ENCODE data around the gene CHPF. TPM values are rescaled to one million over a fixed set of nuclear protein-coding genes. Genes with fewer than 3 reads are reported as not detected.

Gene CHPF
- total and polyA plus RNA-seq, 4 donors, result 26.5 to 135 (median 58.2) TPM

DNA sequence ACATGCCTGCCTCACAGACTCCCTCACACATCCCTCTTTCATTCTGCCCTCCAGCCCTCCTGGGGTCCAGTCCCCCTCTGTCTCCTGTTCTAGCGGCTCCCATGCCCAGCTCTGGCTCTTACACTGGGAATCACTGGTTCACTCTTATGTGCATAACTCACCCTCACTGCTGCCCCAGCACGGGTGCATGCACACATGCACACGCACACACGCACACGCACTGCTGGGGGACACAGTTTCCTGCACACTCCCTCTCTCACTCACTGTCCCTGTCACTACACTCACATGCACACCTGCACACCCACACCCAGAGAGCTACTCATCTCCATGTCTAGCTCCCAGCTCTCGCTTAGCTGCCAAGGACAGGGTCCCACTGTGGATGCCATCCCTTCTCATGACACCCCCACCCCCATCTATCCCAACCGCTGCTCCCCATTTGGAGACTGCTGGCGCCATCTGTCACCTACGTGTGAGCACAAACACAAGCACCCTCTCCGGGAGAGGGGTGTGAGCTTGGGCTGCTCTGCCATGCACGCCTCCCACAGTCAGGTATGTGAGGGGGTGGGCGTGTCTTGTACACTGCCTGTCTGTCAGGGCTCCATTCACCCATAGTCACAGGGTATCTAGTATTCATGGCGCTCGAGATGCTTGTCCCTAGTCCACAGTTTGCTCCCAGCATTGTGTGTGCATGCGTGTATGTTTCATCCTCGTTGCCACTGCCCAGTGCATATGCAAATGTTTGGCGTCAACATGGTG, 27.6 kb downstream of the CHPF start:
- no peak overlapping the region for H3K4me3 ChIP-seq (ENCODE audit: low read depth in 1 of 3, low read length in 3 of 3)
- no peak overlapping the region for H3K9ac ChIP-seq (ENCODE audit: low read depth in 1 of 2, low read length in 2 of 2)
- peaks cover 0 to 3% (median 0%) of the 10 kb centered on the region in 4 donors for H3K27me3 ChIP-seq (ENCODE audit: control insufficient read depth in 4 of 4, insufficient read depth in 4 of 4, low read length in 3 of 4)
- no peak overlapping the region for H3K27ac ChIP-seq (ENCODE audit: low read depth in 1 of 2, low read length in 2 of 2)
- no peaks in the 10 kb centered on the region for H3K9me3 ChIP-seq (ENCODE audit: control insufficient read depth in 4 of 4, low read length in 3 of 4)
- no peaks in the 10 kb centered on the region for H3K36me3 ChIP-seq (ENCODE audit: control insufficient read depth in 4 of 4, insufficient read depth in 3 of 4, low read depth in 1 of 4, low read length in 3 of 4)
- TF ChIP-seq MAX (IDR thresholded peaks at IDR 0.05) (no peak), EGR1 (IDR thresholded peaks at IDR 0.05; ENCODE audit: low read depth in 2 of 2) (no peak), ZBTB33 (IDR thresholded peaks at IDR 0.05) (no peak), CTCF (IDR thresholded peaks at IDR 0.05; ENCODE audit: low read depth, low read length, missing input control) (no peak), JUND (IDR thresholded peaks at IDR 0.05) (no peak), YY1 (IDR thresholded peaks at IDR 0.05) (no peak), RAD21 (IDR thresholded peaks at IDR 0.05) (no peak), SP1 (IDR thresholded peaks at IDR 0.05) (no peak), FOXA2 (IDR thresholded peaks at IDR 0.05) (no peak), GABPA (IDR thresholded peaks at IDR 0.05 in 1 of 2, conservative IDR thresholded peaks at IDR 0.05 in 1 of 2) (no peak), HNF4A (conservative IDR thresholded peaks at IDR 0.05) (no peak), HNF4G (IDR thresholded peaks at IDR 0.05) (no peak), ATF3 (IDR thresholded peaks at IDR 0.05) (no peak), FOXA1 (IDR thresholded peaks at IDR 0.05) (no peak), NR2F2 (IDR thresholded peaks at IDR 0.05) (no peak), RXRA (IDR thresholded peaks at IDR 0.05) (no peak)
- TF ChIP-seq, protein P1, sequence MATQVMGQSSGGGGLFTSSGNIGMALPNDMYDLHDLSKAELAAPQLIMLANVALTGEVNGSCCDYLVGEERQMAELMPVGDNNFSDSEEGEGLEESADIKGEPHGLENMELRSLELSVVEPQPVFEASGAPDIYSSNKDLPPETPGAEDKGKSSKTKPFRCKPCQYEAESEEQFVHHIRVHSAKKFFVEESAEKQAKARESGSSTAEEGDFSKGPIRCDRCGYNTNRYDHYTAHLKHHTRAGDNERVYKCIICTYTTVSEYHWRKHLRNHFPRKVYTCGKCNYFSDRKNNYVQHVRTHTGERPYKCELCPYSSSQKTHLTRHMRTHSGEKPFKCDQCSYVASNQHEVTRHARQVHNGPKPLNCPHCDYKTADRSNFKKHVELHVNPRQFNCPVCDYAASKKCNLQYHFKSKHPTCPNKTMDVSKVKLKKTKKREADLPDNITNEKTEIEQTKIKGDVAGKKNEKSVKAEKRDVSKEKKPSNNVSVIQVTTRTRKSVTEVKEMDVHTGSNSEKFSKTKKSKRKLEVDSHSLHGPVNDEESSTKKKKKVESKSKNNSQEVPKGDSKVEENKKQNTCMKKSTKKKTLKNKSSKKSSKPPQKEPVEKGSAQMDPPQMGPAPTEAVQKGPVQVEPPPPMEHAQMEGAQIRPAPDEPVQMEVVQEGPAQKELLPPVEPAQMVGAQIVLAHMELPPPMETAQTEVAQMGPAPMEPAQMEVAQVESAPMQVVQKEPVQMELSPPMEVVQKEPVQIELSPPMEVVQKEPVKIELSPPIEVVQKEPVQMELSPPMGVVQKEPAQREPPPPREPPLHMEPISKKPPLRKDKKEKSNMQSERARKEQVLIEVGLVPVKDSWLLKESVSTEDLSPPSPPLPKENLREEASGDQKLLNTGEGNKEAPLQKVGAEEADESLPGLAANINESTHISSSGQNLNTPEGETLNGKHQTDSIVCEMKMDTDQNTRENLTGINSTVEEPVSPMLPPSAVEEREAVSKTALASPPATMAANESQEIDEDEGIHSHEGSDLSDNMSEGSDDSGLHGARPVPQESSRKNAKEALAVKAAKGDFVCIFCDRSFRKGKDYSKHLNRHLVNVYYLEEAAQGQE (IDR thresholded peaks at IDR 0.05), result no peak
- H3K4me1 ChIP-seq (ENCODE audit: control insufficient read depth in 4 of 4, insufficient read depth in 4 of 4, low read length in 3 of 4), result no peaks in the 10 kb centered on the region
- DNase-seq (ENCODE audit: low spot score), result no peak
- 73% methylated on average over 17 of the region's 17 CpGs for WGBS

Data from liver (tissue), 9 donors.